Left hindlimb (tissue), 1 donor: Measurements from ENCODE around the gene SUPT3H.
"Not testable (repeated sequence)": the region's sequence is repeated elsewhere in the genome, so short reads cannot be mapped to it uniquely, and the experiment has no call there.

ENCODE experiments used
- DNase-seq: peaks from one replicate; pipeline ENCODE4 v3.0.0-alpha.2; 2018

SUPT3H gene

GRCh38 chr6:45169815-45170214 is 207.9 kb downstream of the SUPT3H start:
- DNase-seq = no peak

DNA sequence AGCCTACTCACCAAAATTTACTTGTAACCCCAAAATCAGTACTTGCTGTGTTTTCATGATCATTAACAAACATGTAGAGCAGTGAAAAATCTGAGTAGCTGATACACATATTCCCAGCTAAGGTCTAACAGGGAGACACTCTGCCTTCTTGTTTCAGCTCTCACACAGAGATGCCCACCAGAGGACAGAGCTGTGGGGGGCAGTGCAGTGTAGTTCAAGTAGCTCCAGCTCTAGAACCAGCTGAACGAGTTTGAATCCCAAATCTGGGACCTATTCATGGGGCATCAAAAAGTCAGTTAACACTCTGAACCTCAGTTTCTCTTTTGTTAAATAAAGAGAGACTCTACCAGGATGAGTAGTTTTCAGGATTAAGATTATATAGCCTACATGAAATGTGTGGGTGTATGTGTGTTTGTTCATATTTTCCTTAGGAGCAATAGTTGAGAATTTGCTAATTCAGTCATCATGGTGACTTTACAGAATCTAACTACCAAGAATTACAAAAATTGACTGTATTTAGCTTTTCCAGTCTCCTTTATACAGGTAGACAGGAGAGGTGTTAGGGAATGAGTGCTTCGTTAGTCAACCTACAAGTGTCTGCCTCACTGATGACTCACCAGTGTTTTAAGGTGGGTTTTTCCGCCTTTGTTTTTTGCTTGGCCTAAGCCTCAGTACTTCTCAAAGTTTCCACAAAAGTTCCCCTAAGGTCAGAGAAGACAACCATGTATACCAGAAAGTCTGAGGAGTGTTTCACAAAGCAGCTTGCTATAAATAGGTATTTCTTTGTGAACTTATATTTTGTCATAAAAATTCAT is 213.6 kb downstream of the SUPT3H start:
- no peak for DNase-seq

DNA sequence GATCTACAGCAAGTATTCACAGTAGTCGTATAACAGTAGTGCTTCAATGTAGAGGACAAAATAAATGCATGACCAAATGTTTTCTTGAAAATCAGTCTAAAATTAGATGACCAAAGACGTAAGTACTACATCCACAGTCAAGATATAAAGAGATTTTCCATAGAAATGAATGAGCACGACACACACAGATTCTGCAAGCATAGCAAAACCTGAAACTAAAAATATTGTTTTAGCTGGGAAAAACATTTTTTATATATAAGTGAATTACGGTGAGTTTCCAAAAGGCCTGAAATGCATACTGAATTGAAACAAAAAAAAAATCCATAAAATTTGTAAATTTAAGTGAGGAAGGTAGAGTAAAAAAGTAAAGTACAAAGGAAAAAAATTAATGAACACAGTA is 217.4 kb downstream of the SUPT3H start:
- DNase-seq = no peak

DNA sequence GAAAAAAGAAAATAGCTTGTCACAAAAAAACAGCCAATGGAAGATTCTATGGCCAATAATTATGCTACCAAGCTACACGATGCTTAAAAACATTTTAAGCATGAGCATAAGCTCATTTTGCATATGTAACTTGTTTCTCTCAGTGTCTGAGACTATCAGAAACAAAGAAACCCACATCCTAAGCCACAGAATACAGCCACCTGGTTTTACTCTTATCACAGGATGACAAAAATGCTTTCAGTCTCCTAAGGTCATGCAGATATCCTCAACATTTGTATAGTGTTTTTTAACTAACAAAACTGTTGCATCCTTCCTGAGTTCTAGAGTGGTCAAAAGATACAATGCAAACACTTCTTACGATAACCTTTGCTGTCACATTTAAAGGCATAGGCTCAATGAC is 221.7 kb downstream of the SUPT3H start:
- no peak for DNase-seq

DNA sequence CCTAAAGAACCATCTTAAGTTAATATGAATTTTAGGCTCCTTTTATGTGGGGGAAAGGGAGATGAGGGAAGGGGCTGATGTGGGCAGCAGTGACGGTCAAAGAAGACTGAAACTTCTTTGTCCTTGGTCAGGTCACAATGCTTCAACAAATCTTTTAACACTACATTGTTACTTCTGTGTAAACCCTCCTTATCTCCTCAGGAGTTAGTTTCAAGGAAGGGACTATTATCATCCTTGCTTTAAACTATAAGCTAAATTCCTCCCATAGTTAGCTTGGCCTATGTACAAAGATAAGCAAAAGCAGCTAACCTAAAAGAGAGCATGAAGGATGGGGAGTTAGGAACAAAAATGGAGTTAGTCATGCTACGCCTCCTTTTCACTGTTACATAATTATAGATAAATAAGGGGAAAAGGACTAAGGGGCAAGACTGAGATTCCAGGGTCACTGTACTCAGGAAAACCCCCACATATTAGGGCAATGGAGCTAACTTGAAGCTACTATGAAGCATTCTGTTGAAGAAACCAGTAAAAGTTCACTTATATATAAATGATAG is 222.3 kb downstream of the SUPT3H start:
- DNase-seq = no peak

DNA sequence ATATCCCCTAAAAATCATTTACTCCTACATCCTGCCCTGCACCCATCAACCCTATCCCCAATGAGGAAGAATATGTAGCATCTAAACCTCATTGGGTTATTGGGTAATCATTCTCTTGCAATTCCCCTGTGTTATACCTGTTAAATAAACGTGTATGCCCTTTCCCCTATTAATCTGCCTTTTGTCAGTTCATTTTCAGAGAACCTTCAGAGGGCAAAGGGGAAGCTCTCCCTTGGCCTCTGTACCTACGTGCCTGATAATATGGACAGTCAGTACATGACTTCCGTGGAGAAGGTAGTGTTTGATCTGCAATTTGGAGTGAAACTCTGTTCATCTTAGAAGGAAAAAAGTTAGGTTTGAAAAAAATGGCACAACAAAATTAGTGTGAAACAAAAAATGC is 223.1 kb downstream of the SUPT3H start:
- no peak for DNase-seq

GRCh38 chr6:45148711-45149341 is 228.9 kb downstream of the SUPT3H start:
- no peak for DNase-seq

DNA sequence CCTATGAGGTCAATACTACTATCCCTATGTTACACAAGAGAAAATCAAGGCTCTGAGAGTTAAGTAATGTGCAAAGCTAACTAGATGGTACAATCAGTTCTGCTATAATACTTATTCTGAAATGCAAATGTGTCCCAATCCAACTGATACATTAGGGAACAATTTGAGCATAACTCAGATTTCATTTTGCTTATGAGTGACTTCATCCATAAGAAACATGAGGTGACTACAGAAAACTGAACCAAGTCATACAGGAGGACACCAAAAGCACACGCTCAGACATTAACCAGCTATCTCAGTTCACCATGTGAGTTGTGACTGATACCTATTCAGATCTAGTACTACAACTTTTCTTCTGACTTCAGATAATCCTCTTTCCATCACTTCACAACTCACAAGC is 229.5 kb downstream of the SUPT3H start:
- no peak for DNase-seq

- DNase-seq = not testable (repeated sequence)
These were observed 232.1 kb downstream of the SUPT3H start for GRCh38 chr6:45145658-45146057.

- DNase-seq = no peak
These were observed 239.0 kb downstream of the SUPT3H start for GRCh38 chr6:45138765-45139164.

DNA sequence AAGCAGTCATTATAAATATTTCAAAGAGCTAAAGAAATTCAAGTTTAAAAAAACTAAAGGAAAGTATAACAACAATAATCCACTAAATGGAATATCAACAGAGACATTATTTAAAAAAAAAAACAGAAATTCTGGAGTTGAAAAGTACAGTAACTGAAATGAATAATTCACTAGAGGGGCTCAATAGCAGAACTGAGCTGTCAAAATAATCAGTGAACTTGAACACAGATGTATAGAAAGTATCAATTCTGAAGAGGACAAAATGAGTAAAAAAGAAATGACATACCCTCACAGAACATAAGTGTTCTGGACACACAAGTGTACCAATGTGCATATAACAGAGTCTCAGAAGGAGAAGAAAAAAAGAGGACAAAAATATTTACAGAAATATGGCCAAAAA is 241.2 kb downstream of the SUPT3H start:
- no peak for DNase-seq

DNA sequence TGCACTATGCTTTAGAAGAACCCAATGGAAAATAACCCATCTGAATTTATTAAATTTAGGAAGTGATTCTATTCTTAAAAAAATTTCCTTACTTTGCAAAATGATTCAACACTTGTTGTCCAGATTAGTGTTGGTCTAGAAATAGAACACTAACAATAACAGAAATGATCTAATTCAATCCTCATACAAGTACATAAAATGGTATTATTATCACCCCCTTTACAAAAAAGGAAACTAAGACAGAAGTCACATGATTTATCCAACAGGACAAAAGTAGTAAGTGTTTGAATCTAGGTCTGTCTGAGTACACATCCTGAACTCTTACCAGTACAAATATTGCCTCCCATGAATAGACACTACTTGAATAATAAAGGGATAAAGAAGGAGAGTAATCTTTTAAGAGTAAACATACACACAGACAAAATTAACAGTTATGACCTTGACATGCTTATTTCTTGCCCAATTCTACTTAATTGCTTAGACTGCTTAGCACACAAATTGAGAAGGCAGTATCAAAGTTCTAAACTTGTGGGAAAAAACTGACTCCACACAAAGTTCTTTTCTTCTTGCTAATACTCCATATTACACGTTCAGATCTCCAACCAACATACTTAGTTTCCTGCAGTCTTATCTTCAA is 245.0 kb downstream of the SUPT3H start:
- no peak for DNase-seq

GRCh38 chr6:45132059-45132458 is 245.7 kb downstream of the SUPT3H start:
- no peak for DNase-seq

- no peak for DNase-seq
These were observed 248.7 kb downstream of the SUPT3H start for GRCh38 chr6:45129051-45129450.

- no peak for DNase-seq
These were observed 250.5 kb downstream of the SUPT3H start for GRCh38 chr6:45127185-45127584.

DNA sequence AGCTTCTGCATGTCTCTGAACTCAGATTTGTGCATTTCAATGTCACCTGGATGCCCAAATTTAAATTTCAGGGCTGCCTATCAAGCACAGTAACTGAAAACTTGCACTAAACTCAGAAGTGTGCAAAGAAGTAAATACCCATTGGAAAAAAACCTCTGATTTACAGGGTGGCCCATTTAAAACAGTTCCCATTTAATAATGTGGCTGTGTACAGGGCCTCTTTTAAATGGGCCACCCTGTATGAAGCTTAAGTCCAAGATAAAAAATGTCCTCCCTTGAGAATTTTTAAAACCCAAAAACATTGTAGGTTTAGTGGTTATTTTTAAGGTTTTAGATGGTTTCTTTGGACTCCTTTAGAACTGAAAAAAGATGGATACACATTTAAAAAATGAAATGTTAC is 251.7 kb downstream of the SUPT3H start:
- no peak for DNase-seq

GRCh38 chr6:45123023-45123422 is 254.7 kb downstream of the SUPT3H start:
- no peak for DNase-seq

DNA sequence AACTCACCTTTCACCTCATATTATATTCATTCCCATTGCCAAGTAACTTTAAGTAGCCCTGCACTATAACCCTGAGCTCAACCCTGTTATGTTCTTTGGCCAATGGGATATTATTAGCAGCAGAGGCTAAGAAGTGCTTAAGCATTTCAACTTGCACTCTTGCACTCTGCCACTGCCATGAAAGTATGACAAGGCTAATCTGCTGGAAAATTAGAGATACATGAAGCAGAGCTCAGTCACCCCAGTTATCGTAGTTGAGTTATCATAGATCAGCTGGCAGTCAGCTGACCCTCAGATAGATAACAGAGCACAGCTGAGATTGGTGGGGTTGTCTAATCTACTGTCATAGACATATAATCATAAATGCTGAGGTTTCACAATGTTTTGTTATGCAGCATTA is 259.0 kb downstream of the SUPT3H start:
- DNase-seq = no peak

DNA sequence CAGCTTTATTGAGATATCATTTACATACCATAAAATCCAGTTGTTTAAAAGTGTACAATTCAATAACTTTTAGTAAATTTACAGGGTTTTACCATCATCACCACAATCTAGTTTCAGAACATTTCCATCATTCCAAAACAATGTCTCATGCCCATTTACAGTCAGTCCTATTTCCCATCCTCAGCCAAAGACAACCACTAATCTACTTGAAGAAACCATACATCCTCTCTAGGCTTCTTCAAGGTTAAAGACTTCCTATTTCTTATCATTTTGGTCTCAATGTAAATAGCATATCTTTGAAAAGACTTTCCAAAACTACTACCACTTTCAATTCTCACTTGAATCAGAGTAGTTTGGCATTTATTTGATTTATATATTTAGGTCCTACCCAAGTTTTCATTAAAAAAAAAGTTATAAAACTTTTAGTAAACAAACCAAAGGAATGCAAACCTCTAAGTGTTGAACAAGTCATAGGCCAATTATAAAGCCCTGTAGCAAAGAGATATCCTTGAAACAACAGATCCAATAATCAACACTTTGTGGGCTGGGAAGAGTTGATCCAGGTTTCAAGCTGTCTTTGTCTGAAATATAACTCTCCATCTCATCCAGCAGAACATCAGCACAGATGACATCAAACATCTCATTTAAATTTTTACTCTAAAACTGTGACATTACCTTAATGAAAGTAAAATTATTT is 260.9 kb downstream of the SUPT3H start:
- DNase-seq = no peak

- no peak for DNase-seq
These were observed 262.0 kb downstream of the SUPT3H start for GRCh38 chr6:45115696-45116095.

GRCh38 chr6:45112711-45113110 is 265.0 kb downstream of the SUPT3H start:
- no peak for DNase-seq

- no peak for DNase-seq
These were observed 268.2 kb downstream of the SUPT3H start for GRCh38 chr6:45109551-45109950.

GRCh38 chr6:45105170-45105820 is 272.4 kb downstream of the SUPT3H start:
- DNase-seq = no peak
